Measurements from ENCODE around the gene SLCO4A1. TPM values are rescaled to one million over a fixed set of nuclear protein-coding genes. Genes with fewer than 3 reads are reported as not detected.
A peak's percentile ranks its signal among the peaks of the same experiment; 100 is the strongest.

The SLCO4A1 gene
- total RNA-seq, 1 experiment from 2014 or later = 27.0 TPM

- ChIA-PET CTCF (interaction anchor here (0.6 to 3.3 kb wide), 22 partner anchors 8 to 913 kb away, joined by 3 to 85 read pairs (median 4); no protein-coding TSS in a partner anchor), POLR2A (interaction anchor here (0.6 to 3.3 kb wide), 26 partner anchors 10 to 1112 kb away, joined by 3 to 39 read pairs (median 4); partner anchors contain the start of genes MRGBP, OGFR and RPS21)
- intact Hi-C loops (cut with micrococcal nuclease) = loop anchor here (1.0 to 10.0 kb wide), 3 partner anchors 36 to 87 kb away; no protein-coding TSS in a partner anchor
- TF ChIP-seq CTCF (IDR thresholded peaks at IDR 0.05; ENCODE audit: unreplicated experiment) = no peak
- Mint-ChIP-seq H3K27me3 (ENCODE audit: insufficient read depth, unreplicated experiment) (no peaks in the 10 kb centered on the region), H3K36me3 (ENCODE audit: insufficient read depth, unreplicated experiment) (no peaks in the 10 kb centered on the region), H3K9me3 (ENCODE audit: unreplicated experiment) (no peaks in the 10 kb centered on the region), H3K27ac (ENCODE audit: low read depth, unreplicated experiment) (peak overlapping the region; percentile 46), H3K4me3 (ENCODE audit: unreplicated experiment) (peak overlapping the region; percentile 15), H3K4me1 (ENCODE audit: insufficient read depth, unreplicated experiment) (peaks cover 37% of the 10 kb centered on the region)
- no peak for DNase-seq (ENCODE audit: unreplicated experiment)
- no TSS peak for BruUV-seq (replicated peaks)
Observed at GRCh38 chr20:62703853-62704228, 61.5 kb downstream of the SLCO4A1 start.

GRCh38 chr20:62704341-62704948, 62.1 kb downstream of the SLCO4A1 start:
- POLR2A ChIA-PET = interaction anchor here (0.6 to 3.3 kb wide), 20 partner anchors 10 to 358 kb away, joined by 3 to 39 read pairs (median 4); partner anchors contain the start of genes MRGBP, OGFR and RPS21
- no TSS peak for BruUV-seq (replicated peaks)
- peak overlapping the region; percentile 10 for H3K27ac Mint-ChIP-seq (ENCODE audit: low read depth, unreplicated experiment)

GRCh38 chr20:62705627-62706026, 63.3 kb downstream of the SLCO4A1 start:
- Mint-ChIP-seq H3K4me3 (ENCODE audit: unreplicated experiment) (peak overlapping the region; percentile 30), H3K27ac (ENCODE audit: low read depth, unreplicated experiment) (no peak overlapping the region), H3K9me3 (ENCODE audit: unreplicated experiment) (no peaks in the 10 kb centered on the region), H3K27me3 (ENCODE audit: insufficient read depth, unreplicated experiment) (no peaks in the 10 kb centered on the region), H3K4me1 (ENCODE audit: insufficient read depth, unreplicated experiment) (peaks cover 42% of the 10 kb centered on the region), H3K36me3 (ENCODE audit: insufficient read depth, unreplicated experiment) (no peaks in the 10 kb centered on the region)
- ChIA-PET CTCF (interaction anchor here (0.9 to 2.7 kb wide), 4 partner anchors 34 to 89 kb away, joined by 4 to 15 read pairs (median 6); no protein-coding TSS in a partner anchor), POLR2A (interaction anchor here (0.6 to 1.8 kb wide), 5 partner anchors 16 to 89 kb away, joined by 3 to 6 read pairs (median 4); no protein-coding TSS in a partner anchor)
- DNase-seq (ENCODE audit: unreplicated experiment) = peak; percentile 47
- no peak for TF ChIP-seq CTCF (IDR thresholded peaks at IDR 0.05; ENCODE audit: unreplicated experiment)
- intact Hi-C loops (cut with micrococcal nuclease) = loop anchor here (10.0 kb wide), 1 partner anchor 51 kb away; no protein-coding TSS in a partner anchor
- BruUV-seq (replicated peaks) = no TSS peak

More at GRCh38 chr20:62704341-62704948, 62.1 kb downstream of the SLCO4A1 start:
- TF ChIP-seq CTCF (IDR thresholded peaks at IDR 0.05; ENCODE audit: unreplicated experiment) = no peak
- H3K9me3 Mint-ChIP-seq (ENCODE audit: unreplicated experiment) = no peaks in the 10 kb centered on the region
- H3K36me3 Mint-ChIP-seq (ENCODE audit: insufficient read depth, unreplicated experiment) = no peaks in the 10 kb centered on the region
- CTCF ChIA-PET = interaction anchor here (0.7 to 3.3 kb wide), 15 partner anchors 10 to 101 kb away, joined by 3 to 85 read pairs (median 4); no protein-coding TSS in a partner anchor
- no peaks in the 10 kb centered on the region for H3K27me3 Mint-ChIP-seq (ENCODE audit: insufficient read depth, unreplicated experiment)
- DNase-seq (ENCODE audit: unreplicated experiment) = peak; percentile 100
- intact Hi-C loops (cut with micrococcal nuclease) = loop anchor here (10.0 kb wide), 1 partner anchor 50 kb away; no protein-coding TSS in a partner anchor
- peaks cover 37% of the 10 kb centered on the region for H3K4me1 Mint-ChIP-seq (ENCODE audit: insufficient read depth, unreplicated experiment)
- H3K4me3 Mint-ChIP-seq (ENCODE audit: unreplicated experiment) = peak overlapping the region; percentile 39

- Mint-ChIP-seq H3K4me3 (ENCODE audit: unreplicated experiment) (no peak overlapping the region), H3K27me3 (ENCODE audit: insufficient read depth, unreplicated experiment) (no peaks in the 10 kb centered on the region), H3K4me1 (ENCODE audit: insufficient read depth, unreplicated experiment) (peaks cover 42% of the 10 kb centered on the region), H3K9me3 (ENCODE audit: unreplicated experiment) (no peaks in the 10 kb centered on the region), H3K27ac (ENCODE audit: low read depth, unreplicated experiment) (no peak overlapping the region), H3K36me3 (ENCODE audit: insufficient read depth, unreplicated experiment) (no peaks in the 10 kb centered on the region)
- BruUV-seq (replicated peaks) = no TSS peak
- intact Hi-C loops (cut with micrococcal nuclease) = loop anchor here (10.0 kb wide), 1 partner anchor 52 kb away; no protein-coding TSS in a partner anchor
- TF ChIP-seq CTCF (IDR thresholded peaks at IDR 0.05; ENCODE audit: unreplicated experiment) = no peak
- no peak for DNase-seq (ENCODE audit: unreplicated experiment)
- POLR2A ChIA-PET = interaction anchor here (0.6 to 1.8 kb wide), 5 partner anchors 15 to 89 kb away, joined by 3 to 6 read pairs (median 4); no protein-coding TSS in a partner anchor
- CTCF ChIA-PET = interaction anchor here (0.9 to 1.7 kb wide), 5 partner anchors 10 to 88 kb away, joined by 4 to 9 read pairs (median 4); no protein-coding TSS in a partner anchor
Observed at GRCh38 chr20:62706344-62706743, 64.0 kb downstream of the SLCO4A1 start.
